K562 (cell line): ENCODE results near the gene EIF4G2. TPM values are rescaled to one million over a fixed set of nuclear protein-coding genes. Genes with fewer than 3 reads are reported as not detected.

Experiments used
- BHLHE40 ChIP-seq: IDR thresholded peaks from 2 replicates; pipeline ENCODE4 v1.6.1; 2011; ENCODE audit warnings: low read length, improper control_type of control experiment
- FOXA1 ChIP-seq: fragments of 450-650 bp; IDR thresholded peaks from 2 replicates; pipeline ENCODE4 v1.6.1; 2016; ENCODE audit warnings: mild to moderate bottlenecking, borderline replicate concordance
- GATAD2B ChIP-seq: fragments of 450-650 bp; IDR thresholded peaks from 2 replicates; pipeline ENCODE4 v1.6.1; 2017; ENCODE audit warnings: mild to moderate bottlenecking, borderline replicate concordance
- HDGF ChIP-seq: fragments of 450-650 bp; IDR thresholded peaks from 2 replicates; pipeline ENCODE4 v1.6.1; 2016
- MLLT1 ChIP-seq, 2 experiments: fragments of 450-650 bp; IDR thresholded peaks; 2 replicates each; pipeline ENCODE4 v1.6.1; 2016
- MTA2 ChIP-seq: fragments of 450-650 bp; IDR thresholded peaks from 2 replicates; pipeline ENCODE4 v1.6.1; 2016; ENCODE audit warnings: low read depth
- NBN ChIP-seq: fragments of 450-650 bp; IDR thresholded peaks from 2 replicates; pipeline ENCODE4 v1.6.1; 2016; ENCODE audit warnings: low read depth, mild to moderate bottlenecking
- NCOR1 ChIP-seq: fragments of 450-650 bp; IDR thresholded peaks from 2 replicates; pipeline ENCODE4 v1.6.1; 2016; ENCODE audit warnings: mild to moderate bottlenecking, moderate library complexity
- RBM25 ChIP-seq: fragments of 200-400 bp; formaldehyde crosslinking; IDR thresholded peaks from 2 replicates; pipeline ENCODE4 v1.6.1; 2018; ENCODE audit warnings: low read length, low read depth, moderate library complexity; ENCODE audit not compliant: severe bottlenecking
- RBM39 ChIP-seq: fragments of 200-400 bp; formaldehyde crosslinking; optimal IDR thresholded peaks from 2 replicates; pipeline ENCODE3; 2018; ENCODE audit warnings: low read depth, low read length
- SMC3 ChIP-seq: conservative IDR thresholded peaks from 2 replicates; pipeline ENCODE4 v1.6.1; 2011; ENCODE audit warnings: low read depth, low read length, improper control_type of control experiment; ENCODE audit not compliant: insufficient read depth
- SP1 ChIP-seq: sonication (generic); formaldehyde crosslinking; IDR thresholded peaks from 2 replicates; pipeline ENCODE4 v1.8.1; 2022; ENCODE audit warnings: mild to moderate bottlenecking, missing genetic modification reagents
- TFAM ChIP-seq: fragments of 250-450 bp; sonication (Bioruptor Pico); conservative IDR thresholded peaks from 2 replicates; pipeline ENCODE4 v1.5.0; 2021; ENCODE audit warnings: mild to moderate bottlenecking, moderate library complexity
- TGIF2 ChIP-seq: sonication (generic); formaldehyde crosslinking; IDR thresholded peaks from 2 replicates; pipeline ENCODE4 v1.8.1; 2022; ENCODE audit warnings: mild to moderate bottlenecking, missing genetic modification reagents, moderate library complexity
- U2AF2 ChIP-seq: fragments of 200-400 bp; formaldehyde crosslinking; optimal IDR thresholded peaks from 2 replicates; pipeline ENCODE3; 2017; ENCODE audit warnings: low read depth, mild to moderate bottlenecking, low read length
- ZBTB17 ChIP-seq: fragments of 450-650 bp; formaldehyde crosslinking; IDR thresholded peaks from 2 replicates; pipeline ENCODE4 v1.4.0; 2020; ENCODE audit warnings: mild to moderate bottlenecking
- ZFX ChIP-seq: sonication (generic); formaldehyde crosslinking; IDR thresholded peaks from 2 replicates; pipeline ENCODE4 v1.8.0; 2022; ENCODE audit warnings: mild to moderate bottlenecking, missing genetic modification reagents, moderate library complexity
- ZNF274 ChIP-seq: IDR thresholded peaks from 2 replicates; pipeline ENCODE4 v1.6.1; 2011; ENCODE audit warnings: low read depth, mild to moderate bottlenecking, low read length, moderate library complexity, borderline replicate concordance
- ZNF408 ChIP-seq: fragments of 250-450 bp; sonication (Bioruptor Pico); IDR thresholded peaks from 2 replicates; pipeline ENCODE4 v1.4.0; 2020; ENCODE audit warnings: low read depth, mild to moderate bottlenecking, moderate library complexity
- ZNF445 ChIP-seq: fragments of 250-450 bp; sonication (Bioruptor Pico); IDR thresholded peaks from 2 replicates; pipeline ENCODE4 v1.4.0; 2020; ENCODE audit warnings: low read depth, mild to moderate bottlenecking, moderate library complexity
- ZNF668 ChIP-seq: fragments of 250-450 bp; sonication (Bioruptor Pico); IDR thresholded peaks from 2 replicates; pipeline ENCODE4 v1.8.0; 2022; ENCODE audit warnings: mild to moderate bottlenecking, inconsistent platforms
- ZNF830 ChIP-seq: fragments of 250-450 bp; sonication (Bioruptor Pico); IDR thresholded peaks from 2 replicates; pipeline ENCODE4 v1.5.0; 2021; ENCODE audit warnings: mild to moderate bottlenecking
- polyA plus RNA-seq, 8 experiments: library from polyadenylated mRNA; depleted of rRNA in 4 of 8; stranded (reverse) in 5 of 8; unstranded in 3 of 8; fragments of >200 nt; fragmentation: Nextera tagmentation in 2 of 8; fragmentation: Illumina TruSeq in 1 of 8; extraction: Ambion mirVana in 2 of 8; extraction: Trizol in 1 of 8; gene quantifications; 2 replicates each; pipeline versions ENCODE4 v1.2.1 to v1.2.3, GENCODE V29; 2011 to 2014; ENCODE audit warnings: inconsistent platforms in 1 of 8, missing spikeins in 1 of 8
- total RNA-seq, 7 experiments: library from RNA; depleted of rRNA in 6 of 7; stranded (reverse); fragments of >200 nt in 6 of 7; fragmentation: Illumina TruSeq in 2 of 7; extraction: Trizol in 2 of 7; gene quantifications; 2 replicates each; pipeline versions ENCODE4 v1.2.1 to v1.2.3, GENCODE V29; 2011 to 2021; ENCODE audit warnings: low replicate concordance in 1 of 7
- TF ChIP-seq, protein P1 (sequence below): fragments of 450-650 bp; IDR thresholded peaks from 2 replicates; pipeline ENCODE4 v1.6.1; 2018; ENCODE audit warnings: mild to moderate bottlenecking, low read depth; ENCODE audit not compliant: partially characterized antibody
- TF ChIP-seq, protein P2 (sequence below), 2 experiments: fragments of 450-650 bp in 1 of 2; IDR thresholded peaks; 2 replicates each; pipeline ENCODE4 v1.6.1; 2011 to 2017; ENCODE audit warnings: low read depth in 2 of 2, antibody characterized with exemption in 1 of 2, borderline replicate concordance in 1 of 2, low read length in 1 of 2, mild to moderate bottlenecking in 1 of 2, mixed read lengths in 1 of 2; ENCODE audit not compliant: control insufficient read depth in 1 of 2

EIF4G2 gene
- total and polyA plus RNA-seq, 9 of the 15 experiments (the other 6 are each of a cell fraction or from before 2014, with no cell fraction given), result 206 to 790 (median 646) TPM

DNA sequence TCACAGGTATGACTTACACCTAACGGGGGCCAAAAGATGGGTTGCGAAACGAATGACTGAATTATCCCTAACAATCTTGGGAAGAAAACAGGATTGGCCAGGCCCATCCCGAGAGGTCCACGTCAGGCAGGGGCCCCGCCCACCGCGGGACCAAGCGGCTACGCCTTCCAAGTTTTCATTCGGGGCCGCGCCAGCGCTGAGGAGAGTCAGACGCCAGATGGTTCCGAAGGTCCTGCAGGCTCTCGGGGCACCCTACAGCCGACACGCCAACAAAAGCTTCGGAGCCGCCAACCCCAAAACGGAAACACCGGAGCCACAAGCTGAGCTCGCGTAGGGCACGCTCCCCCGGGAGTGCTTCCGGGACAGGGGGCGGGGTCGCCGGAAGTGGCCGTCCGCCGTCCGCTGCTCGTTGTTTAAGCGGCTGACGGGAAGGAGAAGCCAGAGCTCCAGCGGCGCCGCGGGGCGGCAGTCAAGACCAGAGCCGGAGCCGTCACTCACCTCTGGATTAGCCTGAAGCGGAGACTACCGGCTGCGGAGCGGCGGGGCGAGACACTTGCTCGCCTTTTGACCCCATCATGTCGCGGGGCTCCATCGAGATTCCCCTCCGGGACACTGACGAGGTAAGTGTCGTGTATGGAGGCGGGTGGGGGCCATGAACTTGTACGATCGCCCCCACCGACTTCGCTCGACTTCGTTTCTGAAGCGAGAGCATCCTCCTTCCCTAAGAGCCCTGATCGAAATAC, 57.7 kb downstream of the EIF4G2 start, which contains the start of gene CTR9 (continued):
- no peak for TF ChIP-seq ZNF668 (CRISPR knock-in tag)
- TF ChIP-seq ZBTB17 (CRISPR knock-in tag), result 0 out of 2 replicates have a peak, but pooled peaks have one; percentile 42
- TF ChIP-seq SP1 (CRISPR knock-in tag), result peak; percentile 98
- no peak for TF ChIP-seq U2AF2
- no peak for TF ChIP-seq TFAM (CRISPR knock-in tag)
- TF ChIP-seq, protein P1, sequence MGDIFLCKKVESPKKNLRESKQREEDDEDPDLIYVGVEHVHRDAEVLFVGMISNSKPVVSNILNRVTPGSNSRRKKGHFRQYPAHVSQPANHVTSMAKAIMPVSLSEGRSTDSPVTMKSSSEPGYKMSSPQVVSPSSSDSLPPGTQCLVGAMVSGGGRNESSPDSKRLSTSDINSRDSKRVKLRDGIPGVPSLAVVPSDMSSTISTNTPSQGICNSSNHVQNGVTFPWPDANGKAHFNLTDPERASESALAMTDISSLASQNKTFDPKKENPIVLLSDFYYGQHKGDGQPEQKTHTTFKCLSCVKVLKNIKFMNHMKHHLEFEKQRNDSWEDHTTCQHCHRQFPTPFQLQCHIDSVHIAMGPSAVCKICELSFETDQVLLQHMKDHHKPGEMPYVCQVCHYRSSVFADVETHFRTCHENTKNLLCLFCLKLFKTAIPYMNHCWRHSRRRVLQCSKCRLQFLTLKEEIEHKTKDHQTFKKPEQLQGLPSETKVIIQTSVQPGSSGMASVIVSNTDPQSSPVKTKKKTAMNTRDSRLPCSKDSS, result no peak
- no peak for TF ChIP-seq ZNF830 (CRISPR knock-in tag)
- no peak for TF ChIP-seq ZNF408 (CRISPR knock-in tag)
- no peak for TF ChIP-seq HDGF
- peak; percentile 81 for TF ChIP-seq MTA2
- no peak for TF ChIP-seq GATAD2B
- TF ChIP-seq RBM25, result no peak
- no peak for TF ChIP-seq MLLT1 (IDR thresholded peaks at IDR 0.05)
- TF ChIP-seq ZNF274, result no peak
- TF ChIP-seq RBM39, result no peak
- TF ChIP-seq SMC3, result 0 out of 2 replicates have a peak, but pooled peaks have one; percentile 3
- no peak for TF ChIP-seq FOXA1
- TF ChIP-seq ZFX (CRISPR knock-in tag), result peak; percentile 70
- TF ChIP-seq NBN, result peak; percentile 70; the same call in 1 of the 2 replicates
- TF ChIP-seq, protein P2, sequence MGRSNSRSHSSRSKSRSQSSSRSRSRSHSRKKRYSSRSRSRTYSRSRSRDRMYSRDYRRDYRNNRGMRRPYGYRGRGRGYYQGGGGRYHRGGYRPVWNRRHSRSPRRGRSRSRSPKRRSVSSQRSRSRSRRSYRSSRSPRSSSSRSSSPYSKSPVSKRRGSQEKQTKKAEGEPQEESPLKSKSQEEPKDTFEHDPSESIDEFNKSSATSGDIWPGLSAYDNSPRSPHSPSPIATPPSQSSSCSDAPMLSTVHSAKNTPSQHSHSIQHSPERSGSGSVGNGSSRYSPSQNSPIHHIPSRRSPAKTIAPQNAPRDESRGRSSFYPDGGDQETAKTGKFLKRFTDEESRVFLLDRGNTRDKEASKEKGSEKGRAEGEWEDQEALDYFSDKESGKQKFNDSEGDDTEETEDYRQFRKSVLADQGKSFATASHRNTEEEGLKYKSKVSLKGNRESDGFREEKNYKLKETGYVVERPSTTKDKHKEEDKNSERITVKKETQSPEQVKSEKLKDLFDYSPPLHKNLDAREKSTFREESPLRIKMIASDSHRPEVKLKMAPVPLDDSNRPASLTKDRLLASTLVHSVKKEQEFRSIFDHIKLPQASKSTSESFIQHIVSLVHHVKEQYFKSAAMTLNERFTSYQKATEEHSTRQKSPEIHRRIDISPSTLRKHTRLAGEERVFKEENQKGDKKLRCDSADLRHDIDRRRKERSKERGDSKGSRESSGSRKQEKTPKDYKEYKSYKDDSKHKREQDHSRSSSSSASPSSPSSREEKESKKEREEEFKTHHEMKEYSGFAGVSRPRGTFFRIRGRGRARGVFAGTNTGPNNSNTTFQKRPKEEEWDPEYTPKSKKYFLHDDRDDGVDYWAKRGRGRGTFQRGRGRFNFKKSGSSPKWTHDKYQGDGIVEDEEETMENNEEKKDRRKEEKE (IDR thresholded peaks at IDR 0.05; ENCODE audit: borderline replicate concordance in 1 of 2, control insufficient read depth in 1 of 2, low read depth in 2 of 2, low read length in 1 of 2), result no peak; a peak in 1 of 4 replicates
- no peak for TF ChIP-seq ZNF445 (CRISPR knock-in tag)
- TF ChIP-seq NCOR1, result peak; percentile 33; the same call in 1 of the 2 replicates
- TF ChIP-seq TGIF2 (CRISPR knock-in tag), result no peak
- peak; percentile 66 for TF ChIP-seq BHLHE40
